Left kidney (tissue), 2 donors: ENCODE results near the gene FZD4. TPM values are rescaled to one million over a fixed set of nuclear protein-coding genes. Genes with fewer than 3 reads are reported as not detected.
A peak's percentile ranks its signal among the peaks of the same experiment; 100 is the strongest.
"Not testable (repeated sequence)": the region's sequence is repeated elsewhere in the genome, so short reads cannot be mapped to it uniquely, and the experiment has no call there.

ENCODE experiments used
- DNase-seq: peaks from one replicate; pipeline ENCODE4 v3.0.0-alpha.2; 2013
- polyA plus RNA-seq: library from polyadenylated mRNA; unstranded; fragments of 120-200 nt; gene quantifications from one replicate; pipeline ENCODE4 v1.2.1, GENCODE V29; 2013; ENCODE audit not compliant: insufficient read length

FZD4 gene
- polyA plus RNA-seq, 1 donor: 91.3 TPM

- DNase-seq: no peak
Observed at GRCh38 chr11:86978756-86979608, 23.8 kb upstream of the FZD4 start.

DNA sequence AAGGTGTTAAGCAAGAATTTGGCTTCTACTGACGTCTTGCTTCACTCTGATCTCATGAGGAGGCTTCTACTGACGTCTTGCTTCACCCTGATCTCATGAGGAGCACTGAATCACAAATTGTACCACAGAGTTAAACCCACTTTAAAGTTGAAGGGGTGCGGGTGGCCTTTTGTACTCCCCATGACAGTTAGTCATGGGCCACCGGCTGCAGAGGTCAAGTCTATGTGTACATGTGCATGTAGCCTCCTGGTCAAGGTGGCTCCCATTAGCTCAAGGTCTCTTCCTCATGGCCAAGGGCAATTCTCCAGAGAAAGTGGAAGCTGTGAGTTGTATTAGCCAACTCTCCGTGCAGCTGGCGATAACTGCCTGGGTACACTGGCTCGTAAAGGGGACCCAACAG is 23.1 kb upstream of the FZD4 start:
- no peak for DNase-seq

GRCh38 chr11:86977441-86978050 is 22.4 kb upstream of the FZD4 start:
- DNase-seq: no peak

DNA sequence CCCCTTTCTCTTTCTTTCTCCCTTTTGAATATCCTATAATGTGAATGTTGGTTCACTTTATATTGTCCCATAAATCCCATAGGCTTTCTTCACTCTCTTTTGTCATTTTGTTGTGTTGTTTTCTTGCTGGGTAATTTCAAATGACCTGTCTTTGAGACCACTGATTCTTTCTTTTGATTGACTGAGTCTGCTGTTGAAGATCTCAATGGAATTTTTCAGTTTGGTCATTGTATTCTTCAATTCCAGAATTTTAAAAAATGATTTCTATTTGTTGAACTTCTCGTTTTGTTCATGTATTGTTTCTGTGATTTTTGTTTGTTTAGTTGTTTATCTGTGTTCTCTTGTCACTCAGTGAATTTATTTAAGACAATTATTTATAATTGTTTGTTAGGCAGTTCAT is 17.5 kb upstream of the FZD4 start:
- DNase-seq: no peak

DNA sequence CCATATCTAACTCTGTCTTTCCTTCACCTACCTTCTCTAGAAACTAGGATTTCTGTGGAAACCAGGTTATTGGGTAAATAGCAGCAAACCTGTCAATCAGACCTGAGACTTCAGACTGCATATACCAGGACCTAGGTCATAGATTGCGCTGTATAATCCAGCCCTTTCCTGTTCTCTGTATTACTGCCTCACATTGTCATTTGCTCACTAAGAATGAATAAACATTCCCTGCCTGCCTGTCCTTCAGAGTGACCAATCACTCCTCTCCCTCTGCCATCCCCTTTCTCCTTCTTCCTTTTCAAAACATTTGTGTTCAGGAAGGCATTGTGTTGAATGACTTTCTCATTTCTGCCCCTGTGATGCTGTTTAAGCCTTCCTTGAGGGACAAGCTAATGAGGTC is 14.1 kb upstream of the FZD4 start:
- no peak for DNase-seq

DNA sequence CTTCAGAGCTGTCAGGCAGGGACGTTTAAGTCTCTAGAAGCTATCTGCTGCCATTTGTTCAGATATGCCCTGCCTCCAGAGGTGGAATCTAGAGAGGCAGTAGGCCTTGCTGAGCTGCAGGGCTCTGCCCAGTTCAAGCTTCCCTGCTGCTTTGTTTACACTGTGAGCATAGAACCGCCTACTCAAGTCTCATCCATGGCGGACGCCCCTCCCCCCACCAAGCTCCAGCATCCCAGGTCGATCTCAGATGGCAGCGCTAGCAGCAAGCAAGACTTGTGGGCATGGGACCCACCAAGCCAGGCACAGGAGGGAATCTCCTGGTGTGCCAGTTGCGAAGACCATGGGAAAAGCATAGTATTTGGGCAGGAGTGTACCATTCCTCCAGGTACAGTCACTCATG is 12.4 kb upstream of the FZD4 start:
- not testable (repeated sequence) for DNase-seq

DNA sequence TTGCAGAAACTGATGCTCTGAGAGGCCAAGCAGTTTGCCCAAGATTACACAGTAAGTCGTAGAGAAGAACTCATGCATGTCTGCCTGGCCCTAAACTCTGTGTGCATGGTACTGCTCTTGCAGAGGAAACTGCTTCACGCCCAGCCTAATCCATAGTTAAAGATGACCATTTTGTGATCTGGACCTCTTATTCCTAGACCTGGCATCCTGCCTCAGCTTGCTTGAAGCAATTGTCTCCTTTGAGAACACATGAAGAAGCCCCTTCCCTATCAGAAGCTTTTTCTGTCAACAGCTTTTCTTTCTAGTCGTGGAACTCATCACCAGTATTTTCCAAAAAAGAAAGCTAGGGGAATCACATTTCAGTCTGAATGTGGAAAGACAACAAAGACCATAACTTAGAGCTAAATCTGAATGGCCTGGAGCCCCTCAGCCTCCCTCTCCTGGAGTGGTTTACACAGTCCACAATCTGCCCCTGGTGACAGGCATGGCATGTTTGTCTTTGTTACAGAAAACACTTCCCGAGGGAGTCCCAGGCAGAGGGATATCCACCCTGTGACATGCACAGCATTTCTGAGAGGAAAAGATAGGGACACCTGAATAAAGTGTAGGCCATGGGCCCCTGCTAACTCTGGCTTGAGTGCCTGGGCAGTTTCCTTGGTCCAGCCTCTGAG is 2.9 kb upstream of the FZD4 start:
- DNase-seq: no peak

DNA sequence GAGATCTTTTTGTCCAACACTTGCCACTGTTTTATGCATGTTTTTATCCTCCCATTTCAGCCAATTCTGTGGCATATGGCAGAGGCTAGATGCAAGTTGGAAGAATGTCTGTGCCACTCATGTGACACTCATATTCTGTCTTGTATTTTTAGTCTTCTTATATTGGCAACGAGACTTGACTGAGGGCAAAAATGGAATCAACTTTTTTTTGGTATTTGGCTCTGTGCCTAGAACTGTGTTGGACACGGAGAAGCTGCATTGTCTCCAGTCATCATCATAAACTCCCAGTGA is 1.7 kb upstream of the FZD4 start:
- no peak for DNase-seq

DNA sequence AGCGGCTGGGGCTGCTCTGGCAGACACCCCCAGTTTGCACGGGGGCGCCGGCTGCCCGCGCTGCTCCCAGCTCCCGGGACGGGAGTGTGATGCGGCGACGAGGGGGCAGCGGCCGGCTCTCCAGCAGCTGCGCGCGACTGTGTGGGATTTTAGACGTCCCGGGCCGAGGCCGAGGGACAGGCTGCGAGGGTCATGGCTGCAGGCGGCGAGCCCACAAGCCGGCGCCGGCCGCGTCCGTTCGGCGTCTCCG is 159 bp downstream of the FZD4 start:
- no peak for DNase-seq

DNA sequence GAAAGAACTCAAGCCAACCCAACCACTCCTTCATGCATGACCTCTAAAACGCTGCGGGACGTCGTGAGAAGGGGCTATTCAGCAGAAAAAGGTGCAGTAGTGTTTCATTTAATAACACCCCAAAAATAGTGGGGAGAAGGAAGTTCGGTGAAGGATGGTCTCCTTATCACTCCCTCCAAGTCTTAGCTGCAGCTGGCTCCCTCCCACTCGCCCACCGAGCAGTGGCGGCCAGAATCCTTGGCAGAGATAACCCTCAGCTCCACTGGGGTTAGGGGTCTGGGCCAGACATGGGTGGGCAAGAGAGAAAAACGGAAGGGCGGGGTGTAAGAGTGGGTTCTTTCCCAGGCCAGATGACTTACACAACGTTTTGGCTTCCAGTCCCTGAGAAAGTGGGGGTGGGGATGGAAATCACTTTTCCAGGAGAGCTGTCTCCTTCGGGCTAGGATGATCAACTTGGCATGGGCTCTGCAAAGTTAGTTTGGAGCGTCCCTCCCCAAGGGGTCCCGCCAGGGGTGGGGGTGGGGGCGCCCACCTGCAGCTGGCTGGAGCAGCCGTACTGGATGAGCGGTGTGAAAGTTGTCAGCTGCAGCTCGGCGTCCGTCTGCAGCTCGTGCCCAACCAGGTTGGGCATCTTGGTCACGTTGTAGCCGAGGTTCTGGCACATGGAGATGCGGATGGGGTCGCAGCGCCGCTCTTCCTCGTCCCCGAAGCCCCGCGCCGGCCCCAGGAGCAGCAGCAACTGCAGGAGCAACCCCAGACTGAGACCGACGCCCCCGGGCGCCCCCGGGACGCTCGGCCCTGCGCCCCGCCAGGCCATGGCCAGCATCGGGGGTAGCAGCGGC is 705 bp downstream of the FZD4 start:
- no peak for DNase-seq

- DNase-seq: no peak
Observed at GRCh38 chr11:86952221-86952875, 2.8 kb downstream of the FZD4 start.

DNA sequence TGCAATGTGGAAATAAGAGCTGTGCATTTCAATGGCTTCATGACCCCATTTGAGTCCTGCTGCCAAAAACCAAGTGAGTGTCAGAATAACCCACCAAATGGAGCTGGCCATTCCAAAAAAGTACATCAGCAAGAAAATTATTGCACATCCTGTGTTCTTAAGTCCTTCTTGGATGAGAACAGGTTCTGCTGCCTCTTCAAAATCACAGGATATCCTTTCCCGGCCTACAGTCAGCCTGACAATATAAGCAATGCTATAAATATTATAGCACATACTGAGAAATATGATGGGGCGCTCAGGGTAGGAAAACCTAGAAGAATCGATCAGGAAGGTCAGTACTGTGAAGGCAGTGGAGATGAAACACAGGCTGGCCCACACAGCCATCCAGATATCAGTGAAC is 3.5 kb downstream of the FZD4 start:
- DNase-seq: no peak

DNA sequence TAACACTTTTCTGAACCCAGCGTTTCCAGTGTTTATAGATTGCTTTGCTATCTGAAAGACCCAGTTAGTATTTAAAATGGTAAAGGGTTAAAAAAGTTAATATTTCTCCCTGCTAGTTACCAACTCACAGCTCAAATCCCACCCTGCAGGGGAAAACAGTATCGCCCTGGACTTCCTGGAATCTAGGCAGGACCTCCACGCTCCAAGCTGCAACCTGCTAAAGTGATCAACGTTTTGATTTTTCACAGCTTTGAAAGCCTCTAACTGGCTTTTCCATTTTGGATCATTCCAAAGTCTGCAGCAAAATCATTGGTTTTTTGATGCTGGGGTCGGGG is 4.6 kb downstream of the FZD4 start:
- DNase-seq: no peak

GRCh38 chr11:86949995-86950660 is 5.1 kb downstream of the FZD4 start:
- no peak for DNase-seq

DNA sequence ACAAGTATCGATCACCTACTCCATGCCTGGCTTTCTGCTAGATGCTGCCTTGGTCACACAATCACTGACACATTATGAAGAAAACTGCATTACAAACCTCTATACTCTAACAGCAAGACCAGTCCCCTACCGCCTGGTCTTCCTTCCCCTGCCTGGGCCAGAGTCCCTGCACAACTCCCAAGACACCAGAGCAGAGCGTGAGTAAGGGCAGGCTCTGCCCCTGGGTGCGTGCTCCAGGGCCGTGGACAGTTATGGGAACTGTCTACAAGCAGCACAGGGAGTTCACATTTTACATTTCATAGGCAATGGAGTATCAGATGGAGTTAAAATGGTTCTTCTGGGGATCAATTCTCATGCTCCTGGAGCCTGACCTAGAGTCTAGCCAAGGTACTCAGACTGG is 6.5 kb downstream of the FZD4 start:
- no peak for DNase-seq

GRCh38 chr11:86947541-86947940 is 7.7 kb downstream of the FZD4 start:
- DNase-seq: no peak

- DNase-seq: not testable (repeated sequence)
Observed at GRCh38 chr11:86943505-86943904, 11.7 kb downstream of the FZD4 start.

DNA sequence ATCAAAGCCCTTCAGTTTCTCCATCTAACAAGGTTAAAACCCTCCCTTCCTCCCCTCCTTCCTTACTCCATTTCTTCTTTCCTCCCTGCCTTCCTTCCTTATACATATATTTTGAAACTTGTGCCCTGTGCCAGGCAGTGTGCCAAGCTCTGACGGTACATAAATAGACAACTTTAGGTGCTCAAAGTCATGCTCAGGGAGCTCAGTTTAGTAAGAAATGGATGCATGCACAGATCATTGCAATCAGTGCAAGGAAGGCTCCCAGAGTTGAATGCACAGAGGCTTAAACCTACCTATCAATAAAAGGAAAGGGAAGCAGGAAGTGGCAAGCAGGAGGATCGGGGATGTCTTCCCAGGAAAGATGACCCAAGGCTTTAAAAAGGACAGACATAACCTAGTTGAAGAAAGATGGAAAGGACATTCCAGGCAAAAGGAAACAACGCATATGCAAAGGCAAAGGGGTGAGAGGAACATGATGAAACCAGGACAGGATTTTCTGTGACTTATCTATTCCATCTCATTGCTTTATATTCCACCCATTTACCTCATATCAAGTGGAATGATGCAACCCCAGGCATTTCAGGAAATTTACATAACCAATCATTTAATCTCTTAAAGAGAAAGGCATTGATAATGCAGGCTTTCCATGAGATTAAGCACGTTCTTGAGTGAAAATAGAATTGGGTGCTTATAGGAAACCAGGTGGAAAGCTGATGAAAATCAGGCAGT is 13.2 kb downstream of the FZD4 start:
- no peak for DNase-seq

DNA sequence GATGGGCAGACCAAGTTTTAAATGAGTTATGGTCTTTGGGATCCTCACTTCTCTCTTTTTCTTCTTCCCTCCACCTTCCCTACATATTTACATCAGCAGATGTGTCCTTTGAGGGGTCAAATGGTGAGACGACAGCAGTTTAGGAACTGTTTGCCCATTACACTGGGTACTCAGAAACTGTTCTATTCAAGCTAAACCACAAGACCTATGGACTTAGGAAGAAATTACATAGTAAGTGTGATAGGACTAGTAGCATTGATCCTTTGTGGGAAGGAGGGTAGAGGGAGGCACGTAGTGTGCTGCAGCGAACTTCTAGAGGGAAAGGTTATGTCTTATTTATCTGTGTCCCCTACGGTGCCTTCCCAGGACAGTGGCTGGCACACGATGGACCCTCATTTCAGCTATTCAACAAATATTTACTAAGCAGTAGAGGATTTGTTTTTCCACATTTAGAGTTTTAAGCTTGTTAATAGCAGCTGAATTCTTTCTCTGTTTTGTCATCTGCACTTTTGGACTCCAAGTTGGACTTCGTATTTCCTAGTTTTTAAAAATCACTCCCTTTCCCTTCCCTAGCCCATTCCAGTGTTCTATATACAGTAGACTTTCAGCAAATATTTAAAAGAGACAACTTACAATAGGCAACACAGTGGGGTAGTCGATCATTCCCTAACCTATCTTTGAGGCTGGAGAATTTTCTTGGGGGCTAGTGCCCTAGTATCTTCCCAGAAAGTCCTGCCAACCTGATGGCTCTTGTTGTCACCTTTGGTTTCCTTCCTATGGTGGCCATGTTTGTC is 13.9 kb downstream of the FZD4 start:
- no peak for DNase-seq

- peak; percentile 82 for DNase-seq
Observed at GRCh38 chr11:86940122-86940777, 14.9 kb downstream of the FZD4 start.
